GM12801 (cell line): ENCODE data around the gene FFAR2.

Experiments
- TF ChIP-seq, protein P1 (sequence below): IDR thresholded peaks from one replicate; pipeline ENCODE4 v1.5.1; 2011; ENCODE audit warnings: control low read depth; ENCODE audit not compliant: insufficient read length; ENCODE audit errors: extremely low read depth

Gene FFAR2

DNA sequence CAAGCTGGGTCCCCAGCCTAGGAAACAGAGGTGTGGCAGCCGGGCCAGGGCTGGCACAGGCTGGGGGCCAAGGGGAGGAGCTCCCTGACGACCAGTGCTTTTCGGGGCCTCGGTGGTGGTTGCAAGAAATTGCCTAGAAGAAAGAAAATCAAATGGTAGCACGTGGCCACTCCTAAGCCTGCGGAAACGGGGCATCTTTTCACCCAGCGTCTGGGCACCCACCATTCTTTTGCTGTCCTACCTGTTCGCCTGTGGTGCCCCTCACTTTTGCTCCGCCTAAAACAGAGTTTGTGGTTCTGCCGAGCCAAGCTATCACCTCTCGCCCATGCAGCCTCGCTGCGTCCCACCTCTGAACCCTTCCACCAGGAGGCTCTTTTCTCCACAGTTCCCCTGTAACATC is 49.3 kb downstream of the FFAR2 start:
- TF ChIP-seq, protein P1, sequence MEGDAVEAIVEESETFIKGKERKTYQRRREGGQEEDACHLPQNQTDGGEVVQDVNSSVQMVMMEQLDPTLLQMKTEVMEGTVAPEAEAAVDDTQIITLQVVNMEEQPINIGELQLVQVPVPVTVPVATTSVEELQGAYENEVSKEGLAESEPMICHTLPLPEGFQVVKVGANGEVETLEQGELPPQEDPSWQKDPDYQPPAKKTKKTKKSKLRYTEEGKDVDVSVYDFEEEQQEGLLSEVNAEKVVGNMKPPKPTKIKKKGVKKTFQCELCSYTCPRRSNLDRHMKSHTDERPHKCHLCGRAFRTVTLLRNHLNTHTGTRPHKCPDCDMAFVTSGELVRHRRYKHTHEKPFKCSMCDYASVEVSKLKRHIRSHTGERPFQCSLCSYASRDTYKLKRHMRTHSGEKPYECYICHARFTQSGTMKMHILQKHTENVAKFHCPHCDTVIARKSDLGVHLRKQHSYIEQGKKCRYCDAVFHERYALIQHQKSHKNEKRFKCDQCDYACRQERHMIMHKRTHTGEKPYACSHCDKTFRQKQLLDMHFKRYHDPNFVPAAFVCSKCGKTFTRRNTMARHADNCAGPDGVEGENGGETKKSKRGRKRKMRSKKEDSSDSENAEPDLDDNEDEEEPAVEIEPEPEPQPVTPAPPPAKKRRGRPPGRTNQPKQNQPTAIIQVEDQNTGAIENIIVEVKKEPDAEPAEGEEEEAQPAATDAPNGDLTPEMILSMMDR: no peak

DNA sequence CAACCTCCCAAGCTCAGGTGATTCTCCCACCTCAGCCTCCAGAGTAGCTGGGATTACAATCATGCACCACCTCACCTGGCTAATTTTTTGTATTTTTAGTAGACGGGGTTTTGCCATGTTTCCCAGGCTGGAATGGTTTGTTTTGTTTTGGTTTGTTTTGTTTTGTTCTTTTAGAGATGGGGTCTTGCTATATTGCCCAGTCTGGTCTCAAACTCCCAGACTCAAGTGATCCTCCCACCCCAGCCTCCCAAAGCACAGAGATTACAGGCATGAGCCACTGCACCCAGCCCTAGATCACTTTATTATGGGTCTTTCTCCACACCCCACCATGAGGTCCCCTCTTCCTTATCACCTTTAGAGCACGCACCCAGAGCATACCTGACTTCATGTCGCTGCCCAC is 50.2 kb downstream of the FFAR2 start:
- TF ChIP-seq, protein P1: no peak

DNA sequence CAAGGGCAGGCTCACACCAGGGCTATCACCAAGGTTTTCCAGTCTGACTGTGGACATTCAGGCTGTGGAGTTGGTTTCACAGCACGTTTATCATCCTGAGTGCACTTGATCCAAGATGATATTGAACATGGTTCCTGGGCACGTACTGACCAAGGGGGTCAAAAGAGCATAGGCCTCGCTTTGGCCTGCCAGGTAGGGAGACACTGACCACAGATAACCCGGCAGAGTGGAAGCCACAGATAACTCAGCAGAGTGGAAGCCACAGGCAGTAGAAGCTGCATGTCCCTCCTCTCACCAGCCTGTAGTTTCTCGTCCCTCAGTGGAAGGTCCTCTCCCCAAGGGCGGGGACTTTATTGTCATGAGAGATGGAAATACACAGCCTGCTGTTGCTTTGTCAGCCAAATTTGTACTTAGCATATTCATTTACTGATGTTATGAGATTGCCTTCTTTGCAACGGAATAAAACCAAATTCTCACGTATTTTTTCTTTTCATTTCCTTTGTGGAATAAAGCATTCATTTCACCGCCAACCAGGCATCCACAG is 51.0 kb downstream of the FFAR2 start:
- TF ChIP-seq, protein P1: no peak

DNA sequence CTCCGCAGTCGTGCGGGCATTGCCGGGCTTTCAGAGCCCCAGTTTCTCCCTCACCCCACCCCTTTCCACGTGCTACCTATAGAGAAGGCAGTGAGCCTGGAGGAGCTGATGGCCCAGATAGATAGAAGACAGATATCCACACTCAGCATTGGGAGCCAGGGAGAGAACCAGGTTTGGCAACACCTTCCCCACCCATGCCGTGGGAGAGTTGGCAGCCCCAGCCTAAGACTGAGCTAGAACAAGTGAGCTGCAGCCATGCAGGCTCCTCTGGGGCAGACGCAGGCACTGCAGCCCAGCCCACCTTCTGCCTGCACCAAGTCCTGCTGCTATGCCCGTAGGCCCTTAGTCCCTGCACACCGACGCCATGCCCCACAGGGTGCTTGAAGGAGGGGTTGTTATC is 52.6 kb downstream of the FFAR2 start:
- TF ChIP-seq, protein P1: no peak
